ENCODE data around the gene CEACAM5.
"Not testable (repeated sequence)": the region's sequence is repeated elsewhere in the genome, so short reads cannot be mapped to it uniquely, and the experiment has no call there.

Gene CEACAM5

GRCh38 chr19:41700381-41701195 lies 7.8 kb upstream of the CEACAM5 start:
- DNase-seq (ENCODE audit: low read depth) = no peak

GRCh38 chr19:41701401-41702075 lies 6.9 kb upstream of the CEACAM5 start:
- no peak for DNase-seq (ENCODE audit: low read depth)

- DNase-seq (ENCODE audit: low read depth) = peak; percentile 75
Observed at GRCh38 chr19:41702171-41702651, 6.2 kb upstream of the CEACAM5 start.

- DNase-seq (ENCODE audit: low read depth) = no peak
Observed at GRCh38 chr19:41703602-41704293, 4.7 kb upstream of the CEACAM5 start.

GRCh38 chr19:41705393-41706174 lies 2.8 kb upstream of the CEACAM5 start:
- peak; percentile 37 for DNase-seq (ENCODE audit: low read depth)

- peak; percentile 31 for DNase-seq (ENCODE audit: low read depth)
Observed at GRCh38 chr19:41706741-41707501, 1.5 kb upstream of the CEACAM5 start.

- no peak for DNase-seq (ENCODE audit: low read depth)
Observed at GRCh38 chr19:41707502-41707812, 969 bp upstream of the CEACAM5 start.

GRCh38 chr19:41707871-41708371 lies 505 bp upstream of the CEACAM5 start:
- no peak for DNase-seq (ENCODE audit: low read depth)

GRCh38 chr19:41709516-41709915 lies 1.1 kb downstream of the CEACAM5 start:
- DNase-seq (ENCODE audit: low read depth) = not testable (repeated sequence)

- DNase-seq (ENCODE audit: low read depth) = no peak
Observed at GRCh38 chr19:41709951-41710645, 1.7 kb downstream of the CEACAM5 start.

GRCh38 chr19:41711376-41712261 lies 3.2 kb downstream of the CEACAM5 start:
- no peak for DNase-seq (ENCODE audit: low read depth)

- DNase-seq (ENCODE audit: low read depth) = no peak
Observed at GRCh38 chr19:41714598-41714997, 6.2 kb downstream of the CEACAM5 start.

GRCh38 chr19:41718761-41719160 lies 10.3 kb downstream of the CEACAM5 start:
- no peak for DNase-seq (ENCODE audit: low read depth)

- DNase-seq (ENCODE audit: low read depth) = no peak
Observed at GRCh38 chr19:41720103-41720502, 11.7 kb downstream of the CEACAM5 start.

- no peak for DNase-seq (ENCODE audit: low read depth)
Observed at GRCh38 chr19:41726493-41726892, 18.1 kb downstream of the CEACAM5 start.

GRCh38 chr19:41734156-41734555 lies 25.7 kb downstream of the CEACAM5 start:
- no peak for DNase-seq (ENCODE audit: low read depth)

- DNase-seq (ENCODE audit: low read depth) = no peak
Observed at GRCh38 chr19:41734585-41734984, 26.2 kb downstream of the CEACAM5 start.

- no peak for DNase-seq (ENCODE audit: low read depth)
Observed at GRCh38 chr19:41735071-41735600, 26.7 kb downstream of the CEACAM5 start.

GRCh38 chr19:41739361-41739760 lies 30.9 kb downstream of the CEACAM5 start:
- DNase-seq (ENCODE audit: low read depth) = no peak
